AG20443 (cell line): ENCODE results near the gene NASP.

ENCODE experiments used
- DNase-seq: peaks from one replicate; pipeline ENCODE4 v3.0.0; 2012; ENCODE audit warnings: low spot score, mixed read lengths

NASP gene

GRCh38 chr1:45620588-45621500 is 37.0 kb downstream of the NASP start:
- DNase-seq, result no peak

- peak; percentile 20 for DNase-seq
These were observed 37.6 kb downstream of the NASP start for GRCh38 chr1:45621501-45621836.

- peak; percentile 23 for DNase-seq
These were observed 38.2 kb downstream of the NASP start for GRCh38 chr1:45621895-45622523.

- peak; percentile 34 for DNase-seq
These were observed 38.9 kb downstream of the NASP start for GRCh38 chr1:45622524-45623394.

- peak; percentile 60 for DNase-seq
These were observed 40.1 kb downstream of the NASP start, which contains the start of gene CCDC17 for GRCh38 chr1:45623972-45624371. CCDC17 (minus strand) TSS chr1:45624054; CDS start chr1:45623909, 145 bp downstream.

- DNase-seq, result no peak
These were observed 45.2 kb downstream of the NASP start for GRCh38 chr1:45629035-45629434.

- DNase-seq, result no peak
These were observed 46.6 kb downstream of the NASP start for GRCh38 chr1:45630429-45630828.

- no peak for DNase-seq
These were observed 51.4 kb downstream of the NASP start for GRCh38 chr1:45635211-45635610.

GRCh38 chr1:45640293-45640692 is 56.5 kb downstream of the NASP start:
- no peak for DNase-seq

GRCh38 chr1:45643321-45643720 is 59.5 kb downstream of the NASP start:
- no peak for DNase-seq

- DNase-seq, result no peak
These were observed 60.1 kb downstream of the NASP start for GRCh38 chr1:45643978-45644377.

GRCh38 chr1:45644661-45645060 is 60.8 kb downstream of the NASP start:
- no peak for DNase-seq

- DNase-seq, result no peak
These were observed 63.6 kb downstream of the NASP start for GRCh38 chr1:45647248-45648021.

- peak; percentile 14 for DNase-seq
These were observed 70.9 kb downstream of the NASP start for GRCh38 chr1:45654540-45655280.

GRCh38 chr1:45656573-45657226 is 72.9 kb downstream of the NASP start:
- no peak for DNase-seq

GRCh38 chr1:45658171-45658570 is 74.3 kb downstream of the NASP start:
- no peak for DNase-seq

- DNase-seq, result no peak
These were observed 75.4 kb downstream of the NASP start for GRCh38 chr1:45659222-45659621.

- no peak for DNase-seq
These were observed 76.5 kb downstream of the NASP start for GRCh38 chr1:45660336-45660735.

GRCh38 chr1:45666836-45667235 is 83.0 kb downstream of the NASP start:
- no peak for DNase-seq

GRCh38 chr1:45667321-45668111 is 83.7 kb downstream of the NASP start:
- DNase-seq, result no peak
